ENCODE data around the gene LY6G6D.

- TF ChIP-seq CTCF (IDR thresholded peaks at IDR 0.05) (no peak), EP300 (IDR thresholded peaks at IDR 0.05; ENCODE audit: low read depth) (no peak), POLR2A (IDR thresholded peaks at IDR 0.05) (no peak), POLR2AphosphoS5 (IDR thresholded peaks at IDR 0.05) (no peak)
Measured at GRCh38 chr6:31721351-31722020, 6.3 kb downstream of the LY6G6D start, which contains the start of gene LY6G6C.

Measured in transverse colon (tissue), 4 donors.